Stimulated activated naive B cell treated with anti-CD40 and anti-IgM and Interleukin-4, amounts not matched to agents 10 μg/mL and 1 μg/mL and 100 μg/mL, for 72 hours (primary cell): ENCODE data around the gene KNDC1.
A peak's percentile ranks its signal among the peaks of the same experiment; 100 is the strongest.

Source experiments
- ATAC-seq, 2 donors: fragments of 150-1000 bp; cut with Tn5 transposase; replicated peaks; 2 replicates each; pipeline ENCODE4 v1.10.0; 2021; ENCODE audit warnings: moderate library complexity in 1 of 2
- DNase-seq: peaks from one replicate; pipeline ENCODE4 v3.0.0; 2021
- H3K27ac Mint-ChIP-seq: one replicate; pipeline ENCODE4 v1.8.0; 2022; ENCODE audit warnings: mild to moderate bottlenecking, mixed read lengths
- H3K27me3 Mint-ChIP-seq, 2 donors: one replicate each; pipeline ENCODE4 v1.8.0; 2022; ENCODE audit warnings: mixed read lengths in 2 of 2
- H3K36me3 Mint-ChIP-seq, 2 donors: one replicate each; pipeline ENCODE4 v1.8.0; 2022; ENCODE audit warnings: mixed read lengths in 2 of 2, mild to moderate bottlenecking in 1 of 2
- H3K4me1 Mint-ChIP-seq, 2 donors: one replicate each; pipeline ENCODE4 v1.8.0; 2022; ENCODE audit warnings: mixed read lengths in 2 of 2, mild to moderate bottlenecking in 1 of 2
- H3K4me3 Mint-ChIP-seq, 2 donors: one replicate each; pipeline ENCODE4 v1.8.0; 2022; ENCODE audit warnings: mild to moderate bottlenecking in 2 of 2, mixed read lengths in 2 of 2, moderate library complexity in 1 of 2
- H3K9me3 Mint-ChIP-seq, 2 donors: one replicate each; pipeline ENCODE4 v1.8.0; 2022; ENCODE audit warnings: mixed read lengths in 2 of 2, mild to moderate bottlenecking in 1 of 2

Gene KNDC1

GRCh38 chr10:133189256-133189655 is 29.2 kb downstream of the KNDC1 start:
- no peak for ATAC-seq
- H3K4me1 Mint-ChIP-seq: no peaks in the 10 kb centered on the region
- H3K27ac Mint-ChIP-seq: no peak overlapping the region
- no peaks in the 10 kb centered on the region for H3K36me3 Mint-ChIP-seq
- H3K9me3 Mint-ChIP-seq: peaks cover 5 to 11% of the 10 kb centered on the region in 2 donors
- H3K4me3 Mint-ChIP-seq: no peak overlapping the region
- peaks cover 10 to 17% of the 10 kb centered on the region in 2 donors for H3K27me3 Mint-ChIP-seq
- DNase-seq: no peak

- Mint-ChIP-seq H3K27me3 (peaks cover 11 to 20% of the 10 kb centered on the region in 2 donors), H3K9me3 (peaks cover 6 to 14% of the 10 kb centered on the region in 2 donors), H3K27ac (no peak overlapping the region), H3K4me3 (no peak overlapping the region), H3K36me3 (no peaks in the 10 kb centered on the region), H3K4me1 (no peaks in the 10 kb centered on the region)
- ATAC-seq: no peak
- no peak for DNase-seq
Measured at GRCh38 chr10:133189726-133190125, 29.7 kb downstream of the KNDC1 start.

GRCh38 chr10:133190225-133190624 is 30.2 kb downstream of the KNDC1 start:
- DNase-seq: no peak
- Mint-ChIP-seq H3K4me1 (no peaks in the 10 kb centered on the region), H3K27ac (no peak overlapping the region), H3K36me3 (no peaks in the 10 kb centered on the region), H3K27me3 (peaks cover 12 to 25% of the 10 kb centered on the region in 2 donors), H3K9me3 (peaks cover 6 to 15% of the 10 kb centered on the region in 2 donors), H3K4me3 (no peak overlapping the region)
- no peak for ATAC-seq

- Mint-ChIP-seq H3K36me3 (no peaks in the 10 kb centered on the region), H3K4me1 (no peaks in the 10 kb centered on the region), H3K27ac (no peak overlapping the region), H3K27me3 (peaks cover 18 to 33% of the 10 kb centered on the region in 2 donors), H3K9me3 (peaks cover 6 to 15% of the 10 kb centered on the region in 2 donors), H3K4me3 (no peak overlapping the region)
- DNase-seq (no peak), ATAC-seq (no peak)
Measured at GRCh38 chr10:133191651-133192050, 31.6 kb downstream of the KNDC1 start.

GRCh38 chr10:133194151-133194550 is 34.1 kb downstream of the KNDC1 start:
- no peak for ATAC-seq

GRCh38 chr10:133195096-133195495 is 35.1 kb downstream of the KNDC1 start:
- no peaks in the 10 kb centered on the region for H3K36me3 Mint-ChIP-seq
- peaks cover 6 to 15% of the 10 kb centered on the region in 2 donors for H3K9me3 Mint-ChIP-seq
- peaks cover 14 to 23% of the 10 kb centered on the region in 2 donors for H3K27me3 Mint-ChIP-seq
- ATAC-seq (no peak), DNase-seq (no peak)
- no peak overlapping the region for H3K27ac Mint-ChIP-seq
- no peaks in the 10 kb centered on the region for H3K4me1 Mint-ChIP-seq
- H3K4me3 Mint-ChIP-seq: no peak overlapping the region

More at GRCh38 chr10:133194151-133194550, 34.1 kb downstream of the KNDC1 start:
- no peaks in the 10 kb centered on the region for H3K4me1 Mint-ChIP-seq
- H3K27me3 Mint-ChIP-seq: peaks cover 18 to 29% of the 10 kb centered on the region in 2 donors
- peaks cover 6 to 15% of the 10 kb centered on the region in 2 donors for H3K9me3 Mint-ChIP-seq
- H3K36me3 Mint-ChIP-seq: no peaks in the 10 kb centered on the region
- no peak overlapping the region for H3K27ac Mint-ChIP-seq
- no peak overlapping the region for H3K4me3 Mint-ChIP-seq
- no peak for DNase-seq

- Mint-ChIP-seq H3K4me3 (no peak overlapping the region), H3K4me1 (no peaks in the 10 kb centered on the region), H3K27me3 (peaks cover 14 to 18% of the 10 kb centered on the region in 2 donors), H3K27ac (no peak overlapping the region), H3K9me3 (peaks cover 6 to 15% of the 10 kb centered on the region in 2 donors), H3K36me3 (no peaks in the 10 kb centered on the region)
- ATAC-seq: no peak
- DNase-seq: no peak
Measured at GRCh38 chr10:133195611-133196010, 35.6 kb downstream of the KNDC1 start.

GRCh38 chr10:133196221-133196915 is 36.3 kb downstream of the KNDC1 start:
- peaks cover 17 to 22% of the 10 kb centered on the region in 2 donors for H3K27me3 Mint-ChIP-seq
- H3K27ac Mint-ChIP-seq: no peak overlapping the region
- no peaks in the 10 kb centered on the region for H3K36me3 Mint-ChIP-seq
- no peak overlapping the region for H3K4me3 Mint-ChIP-seq
- peaks cover 6 to 15% of the 10 kb centered on the region in 2 donors for H3K9me3 Mint-ChIP-seq
- ATAC-seq (no peak), DNase-seq (no peak)
- no peaks in the 10 kb centered on the region for H3K4me1 Mint-ChIP-seq

- Mint-ChIP-seq H3K9me3 (peaks cover 4 to 11% of the 10 kb centered on the region in 2 donors), H3K4me3 (no peak overlapping the region), H3K4me1 (no peaks in the 10 kb centered on the region), H3K27ac (no peak overlapping the region), H3K36me3 (no peaks in the 10 kb centered on the region), H3K27me3 (peaks cover 17 to 22% of the 10 kb centered on the region in 2 donors)
- ATAC-seq (no peak), DNase-seq (no peak)
Measured at GRCh38 chr10:133196936-133197758, 37.1 kb downstream of the KNDC1 start.

- peak overlapping the region; percentile 14 for H3K27ac Mint-ChIP-seq
- no peak for DNase-seq
- ATAC-seq: no peak
- H3K4me1 Mint-ChIP-seq: no peaks in the 10 kb centered on the region
- peaks cover 17 to 22% of the 10 kb centered on the region in 2 donors for H3K27me3 Mint-ChIP-seq
- H3K4me3 Mint-ChIP-seq: no peak overlapping the region
- peaks cover 3 to 8% of the 10 kb centered on the region in 2 donors for H3K9me3 Mint-ChIP-seq
- H3K36me3 Mint-ChIP-seq: no peaks in the 10 kb centered on the region
Measured at GRCh38 chr10:133197786-133198185, 37.8 kb downstream of the KNDC1 start.

GRCh38 chr10:133198206-133198605 is 38.2 kb downstream of the KNDC1 start:
- Mint-ChIP-seq H3K4me1 (no peaks in the 10 kb centered on the region), H3K4me3 (no peak overlapping the region), H3K27ac (no peak overlapping the region), H3K27me3 (peaks cover 17 to 22% of the 10 kb centered on the region in 2 donors), H3K9me3 (peaks cover 3 to 8% of the 10 kb centered on the region in 2 donors), H3K36me3 (no peaks in the 10 kb centered on the region)
- DNase-seq (no peak), ATAC-seq (no peak)

- ATAC-seq: no peak
- H3K36me3 Mint-ChIP-seq: no peaks in the 10 kb centered on the region
- no peak overlapping the region for H3K4me3 Mint-ChIP-seq
- peaks cover 16 to 22% of the 10 kb centered on the region in 2 donors for H3K27me3 Mint-ChIP-seq
- no peaks in the 10 kb centered on the region for H3K4me1 Mint-ChIP-seq
- no peak overlapping the region for H3K27ac Mint-ChIP-seq
- no peak for DNase-seq
- peaks cover 2 to 7% of the 10 kb centered on the region in 2 donors for H3K9me3 Mint-ChIP-seq
Measured at GRCh38 chr10:133198621-133199487, 38.8 kb downstream of the KNDC1 start.

GRCh38 chr10:133199488-133199885 is 39.5 kb downstream of the KNDC1 start:
- H3K4me3 Mint-ChIP-seq: no peak overlapping the region
- H3K9me3 Mint-ChIP-seq: peaks cover under 1 to 3% of the 10 kb centered on the region in 2 donors
- no peaks in the 10 kb centered on the region for H3K36me3 Mint-ChIP-seq
- H3K27ac Mint-ChIP-seq: no peak overlapping the region
- H3K27me3 Mint-ChIP-seq: peaks cover 13 to 22% of the 10 kb centered on the region in 2 donors
- DNase-seq (no peak), ATAC-seq (no peak)
- H3K4me1 Mint-ChIP-seq: no peaks in the 10 kb centered on the region

- Mint-ChIP-seq H3K4me3 (no peak overlapping the region), H3K27ac (no peak overlapping the region), H3K36me3 (no peaks in the 10 kb centered on the region), H3K4me1 (no peaks in the 10 kb centered on the region), H3K9me3 (no peaks in the 10 kb centered on the region), H3K27me3 (peaks cover 12 to 20% of the 10 kb centered on the region in 2 donors)
- DNase-seq (no peak), ATAC-seq (no peak)
Measured at GRCh38 chr10:133199992-133200611, 40.1 kb downstream of the KNDC1 start.
